Measurements from ENCODE around the gene GRIP2. TPM values are rescaled to one million over a fixed set of nuclear protein-coding genes. Genes with fewer than 3 reads are reported as not detected.

GRIP2 gene
- total and polyA plus RNA-seq, 9 of the 15 experiments (the other 6 are each of a cell fraction or from before 2014, with no cell fraction given): 0.01 TPM; not detected in 7

DNA sequence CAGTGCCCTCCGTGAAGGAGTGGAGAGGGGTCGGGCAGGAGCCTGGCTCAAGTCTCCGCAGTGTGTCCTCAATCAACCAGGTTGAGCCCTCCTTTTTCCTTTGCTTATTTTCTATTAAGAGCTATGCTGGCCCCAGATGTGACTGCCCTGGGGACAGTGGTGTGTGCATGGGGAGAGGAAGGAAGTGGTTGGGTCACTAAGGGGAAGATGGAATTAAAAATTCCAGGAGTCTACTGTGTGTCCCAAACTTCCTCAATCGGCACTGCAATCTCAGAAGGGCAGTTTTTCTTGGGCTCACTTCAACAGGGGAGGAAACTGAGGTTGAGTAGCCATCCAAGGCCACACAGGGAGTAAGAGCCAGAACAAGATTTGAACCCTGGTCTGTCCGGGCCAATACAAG is 13.7 kb upstream of the GRIP2 start:
- Histone ChIP-seq H3K36me3 (ENCODE audit: control insufficient read depth, insufficient read depth, low read length) (no peaks in the 10 kb centered on the region), H3K4me3 (no peak overlapping the region), H3K27ac (ENCODE audit: extremely low read depth, low read depth, low read length) (no peak overlapping the region), H3K27me3 (ENCODE audit: control insufficient read depth in 2 of 2, insufficient read depth in 2 of 2, low read length in 2 of 2) (peaks cover 50 to 71% of the 10 kb centered on the region in 2 experiments), H3K9me1 (ENCODE audit: control insufficient read depth, insufficient read depth, low read length) (no peaks in the 10 kb centered on the region), H3K4me1 (replicated peaks in 1 of 2; ENCODE audit: control insufficient read depth in 2 of 2, insufficient read depth in 2 of 2, low read length in 2 of 2) (peaks cover 0 to 6% of the 10 kb centered on the region in 2 experiments; a peak in 2 of 5 replicates), H4K20me1 (replicated peaks; ENCODE audit: control insufficient read depth, insufficient read depth, low read length) (peaks cover 29% of the 10 kb centered on the region), H3K9ac (ENCODE audit: insufficient read depth in 1 of 2, low read depth in 2 of 2, low read length in 2 of 2) (no peak overlapping the region), H3K4me2 (ENCODE audit: insufficient read depth, low read length) (no peak overlapping the region), H3K9me3 (replicated peaks; ENCODE audit: control insufficient read depth, insufficient read depth, low read depth, low read length) (no peaks in the 10 kb centered on the region), H2AFZ (ENCODE audit: low read depth, low read length) (no peak overlapping the region), H3K79me2 (ENCODE audit: control insufficient read depth, insufficient read depth, low read length) (no peaks in the 10 kb centered on the region)
- ATAC-seq: no peak
- POLR2A ChIA-PET: interaction anchor here (0.7 kb wide), 1 partner anchor 657 kb away, joined by 4 read pairs; no protein-coding TSS in a partner anchor
- DNase-seq (ENCODE audit: extremely low read depth in 1 of 4, low spot score in 3 of 4): no peak
- FAIRE-seq: no peak
- CTCF ChIA-PET (ENCODE audit: low intra/inter-chr PET ratio): no interaction called here
- TF ChIP-seq TSC22D4 (tag; IDR thresholded peaks at IDR 0.05) (no peak), NELFE (IDR thresholded peaks at IDR 0.05; ENCODE audit: insufficient read depth, insufficient read length) (no peak), HSF4 (CRISPR knock-in tag; IDR thresholded peaks at IDR 0.05; ENCODE audit: borderline replicate concordance) (no peak), RNF2 (IDR thresholded peaks at IDR 0.05) (no peak), ZNF76 (CRISPR knock-in tag; IDR thresholded peaks at IDR 0.05; ENCODE audit: borderline replicate concordance) (no peak), POLR3A (IDR thresholded peaks at IDR 0.05; ENCODE audit: borderline replicate concordance, extremely low read depth, insufficient read depth, insufficient read length) (no peak), CHD2 (IDR thresholded peaks at IDR 0.05; ENCODE audit: low read depth, low read length) (no peak), MAFG (tag; conservative IDR thresholded peaks at IDR 0.05) (no peak), ZNF41 (CRISPR knock-in tag; conservative IDR thresholded peaks at IDR 0.05) (no peak), RFX7 (CRISPR knock-in tag; IDR thresholded peaks at IDR 0.05) (no peak), FOXK2 (conservative IDR thresholded peaks at IDR 0.05 in 1 of 2, IDR thresholded peaks at IDR 0.05 in 1 of 2; ENCODE audit: low read depth in 2 of 2) (no peak)
- TF ChIP-seq, protein P1, sequence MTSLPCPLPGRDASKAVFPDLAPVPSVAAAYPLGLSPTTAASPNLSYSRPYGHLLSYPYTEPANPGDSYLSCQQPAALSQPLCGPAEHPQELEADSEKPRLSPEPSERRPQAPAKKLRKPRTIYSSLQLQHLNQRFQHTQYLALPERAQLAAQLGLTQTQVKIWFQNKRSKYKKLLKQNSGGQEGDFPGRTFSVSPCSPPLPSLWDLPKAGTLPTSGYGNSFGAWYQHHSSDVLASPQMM (CRISPR knock-in tag; IDR thresholded peaks at IDR 0.05): no peak
- TF ChIP-seq, protein P2, sequence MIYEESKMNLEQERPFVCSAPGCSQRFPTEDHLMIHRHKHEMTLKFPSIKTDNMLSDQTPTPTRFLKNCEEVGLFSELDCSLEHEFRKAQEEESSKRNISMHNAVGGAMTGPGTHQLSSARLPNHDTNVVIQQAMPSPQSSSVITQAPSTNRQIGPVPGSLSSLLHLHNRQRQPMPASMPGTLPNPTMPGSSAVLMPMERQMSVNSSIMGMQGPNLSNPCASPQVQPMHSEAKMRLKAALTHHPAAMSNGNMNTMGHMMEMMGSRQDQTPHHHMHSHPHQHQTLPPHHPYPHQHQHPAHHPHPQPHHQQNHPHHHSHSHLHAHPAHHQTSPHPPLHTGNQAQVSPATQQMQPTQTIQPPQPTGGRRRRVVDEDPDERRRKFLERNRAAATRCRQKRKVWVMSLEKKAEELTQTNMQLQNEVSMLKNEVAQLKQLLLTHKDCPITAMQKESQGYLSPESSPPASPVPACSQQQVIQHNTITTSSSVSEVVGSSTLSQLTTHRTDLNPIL (CRISPR knock-in tag; IDR thresholded peaks at IDR 0.05): no peak
- TF ChIP-seq, protein P3, sequence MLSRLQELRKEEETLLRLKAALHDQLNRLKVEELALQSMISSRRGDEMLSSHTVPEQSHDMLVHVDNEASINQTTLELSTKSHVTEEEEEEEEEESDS (CRISPR knock-in tag; IDR thresholded peaks at IDR 0.05): no peak
- in situ Hi-C loops (cut with MboI) (no loop called here), intact Hi-C loops (cut with micrococcal nuclease) (no loop called here)
- 1% methylated on average over 5 of the region's 5 CpGs for WGBS (ENCODE audit: insufficient coverage, low coverage, missing lambda C conversion rate)
- BruUV-seq (replicated peaks): no TSS peak

Data from K562 (cell line).